Activated T-cell treated with anti-CD3 and anti-CD28 coated beads for 24 hours (primary cell): Measurements from ENCODE around the gene AJUBA.
"Not testable (repeated sequence)": the region's sequence is repeated elsewhere in the genome, so short reads cannot be mapped to it uniquely, and the experiment has no call there.

Experiments used
- DNase-seq: peaks from one replicate; pipeline ENCODE4 v3.0.0-alpha.2; 2020; ENCODE audit warnings: low read depth

Gene AJUBA

DNA sequence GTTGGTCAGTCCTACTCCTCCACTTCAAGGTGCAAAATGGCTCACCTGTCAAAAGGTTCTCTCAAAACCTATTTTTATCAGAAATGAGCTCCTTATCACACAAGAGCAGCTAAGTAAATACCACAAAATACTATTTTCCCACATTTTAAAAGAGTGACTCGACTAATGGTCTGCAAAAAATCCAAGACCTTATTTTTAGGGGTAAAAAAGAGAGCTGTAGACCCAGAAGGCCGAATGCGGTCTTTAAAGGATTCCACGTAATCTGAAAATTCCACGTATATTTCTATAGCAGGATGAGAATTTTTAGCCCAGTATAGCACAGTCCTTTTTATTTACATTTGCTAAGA is 23.8 kb upstream of the AJUBA start:
- no peak for DNase-seq

DNA sequence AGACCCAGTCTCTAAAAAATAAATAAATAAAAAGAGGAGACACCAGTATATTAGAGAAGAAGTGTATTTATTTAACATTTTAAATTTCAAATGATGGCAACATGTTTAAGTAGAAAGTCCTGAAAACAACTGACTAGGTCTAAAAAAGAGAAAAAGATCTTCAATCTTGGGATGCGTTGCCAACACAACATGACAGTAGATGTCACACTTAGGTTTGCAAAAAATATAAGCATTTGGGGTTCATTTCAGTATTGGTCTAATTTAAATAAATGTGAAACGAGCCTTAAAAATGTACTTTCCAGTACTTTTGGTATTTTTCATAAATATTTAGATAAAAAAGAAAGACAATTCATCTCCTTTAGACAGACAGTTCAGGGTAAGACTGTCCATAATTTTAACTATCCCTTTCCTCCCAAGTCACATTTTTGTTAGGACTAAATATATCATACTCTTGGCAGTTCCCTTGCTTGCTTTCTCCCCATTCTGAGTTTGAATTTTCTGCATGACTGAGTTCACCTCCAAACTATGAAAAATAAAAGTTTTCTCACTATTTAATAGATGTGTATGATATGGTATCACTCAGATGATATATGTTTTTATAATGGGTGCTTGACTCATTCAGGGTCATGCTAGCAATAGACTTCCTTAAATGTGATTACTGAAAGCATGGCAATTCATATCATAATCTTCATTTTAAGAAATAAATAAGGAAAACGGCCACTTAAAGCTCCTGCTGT is 23.3 kb upstream of the AJUBA start:
- DNase-seq: no peak

DNA sequence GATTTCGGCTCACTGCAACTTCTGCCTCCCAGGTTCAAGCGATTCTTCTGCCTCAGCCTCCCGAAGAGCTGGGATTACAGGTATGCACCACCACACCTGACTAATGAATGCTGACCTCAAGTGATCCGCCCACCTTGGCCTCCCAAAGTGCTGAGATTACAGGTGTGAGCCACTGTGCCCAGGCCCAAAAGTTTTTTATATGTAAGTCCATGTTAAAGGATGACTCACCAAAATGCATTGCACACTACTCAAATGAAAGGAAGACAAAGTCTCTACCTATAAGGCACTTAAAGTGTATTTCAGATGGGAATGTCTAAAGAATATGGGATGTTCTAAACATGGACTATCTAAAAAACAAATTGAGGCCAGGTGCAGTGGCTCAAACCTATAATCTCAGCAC is 21.9 kb upstream of the AJUBA start:
- DNase-seq: not testable (repeated sequence)

DNA sequence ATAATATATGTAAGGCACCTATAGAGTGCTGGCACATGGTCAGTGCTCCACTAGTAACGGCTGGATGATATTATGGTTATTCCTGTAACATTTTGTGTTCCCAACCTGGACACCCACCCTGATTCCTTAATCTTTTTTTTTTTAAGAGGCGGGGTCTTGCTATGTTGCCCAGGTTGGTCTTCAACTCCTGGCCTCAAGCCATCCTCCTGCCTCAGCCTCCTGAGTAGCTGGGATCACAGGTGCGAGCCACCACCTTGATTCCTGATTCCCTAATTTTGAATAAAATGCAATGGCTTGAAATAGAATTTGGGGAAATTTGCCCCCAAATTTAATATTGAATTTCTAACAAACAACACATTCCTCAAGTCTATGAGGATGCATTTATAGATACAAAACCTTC is 20.2 kb upstream of the AJUBA start:
- DNase-seq: no peak

DNA sequence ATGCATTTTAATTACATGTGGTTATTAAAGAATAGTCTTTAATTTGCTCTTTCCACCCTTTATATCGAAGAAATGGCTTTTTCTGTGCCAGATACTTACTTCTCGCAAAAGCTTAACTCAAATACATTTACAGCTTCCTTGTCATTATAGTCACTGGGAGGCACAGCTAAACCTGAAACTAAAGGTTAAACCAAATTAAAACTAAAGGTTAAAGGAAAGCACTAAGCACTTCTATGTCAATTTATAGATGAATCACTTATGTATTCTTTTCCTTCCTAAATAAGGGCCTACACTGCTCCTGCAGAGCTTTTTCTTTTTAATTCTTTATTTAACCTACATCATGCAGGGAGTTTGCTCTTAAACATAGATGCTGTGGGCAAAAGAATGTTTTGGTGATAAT is 18.5 kb upstream of the AJUBA start:
- no peak for DNase-seq

DNA sequence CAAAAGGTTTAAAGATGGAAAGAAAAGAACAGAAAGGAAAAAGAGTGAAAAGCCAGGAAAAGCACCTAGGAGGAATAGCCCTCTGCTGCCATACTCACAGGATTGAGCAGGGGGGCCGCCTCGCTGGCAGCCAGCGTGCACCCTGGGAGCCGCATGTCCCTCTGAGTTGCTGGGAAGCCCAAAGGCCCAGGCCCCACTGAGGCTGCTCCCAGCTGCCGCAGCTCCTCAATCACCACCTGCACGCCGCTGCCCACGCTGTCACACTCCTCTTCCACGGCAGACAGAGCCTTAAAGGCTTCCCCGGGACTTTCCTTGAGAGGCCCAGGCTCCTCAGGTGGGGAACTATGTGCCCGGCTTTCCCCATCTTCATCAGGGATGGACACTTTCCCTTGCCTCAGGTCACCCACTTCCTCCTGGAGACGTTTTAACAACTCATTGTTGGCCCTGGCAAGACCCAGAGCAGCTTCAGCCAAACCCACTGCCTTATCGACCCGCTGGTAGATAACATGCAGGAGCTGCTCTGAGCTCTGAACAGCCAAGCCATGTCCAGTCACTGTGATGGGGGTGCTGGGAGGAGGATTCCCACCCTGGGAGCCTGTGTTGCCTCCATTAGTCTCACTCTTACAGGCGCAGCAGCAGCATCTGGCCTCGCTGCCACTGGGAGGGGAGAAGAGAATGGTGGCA is 16.1 kb upstream of the AJUBA start:
- DNase-seq: no peak

DNA sequence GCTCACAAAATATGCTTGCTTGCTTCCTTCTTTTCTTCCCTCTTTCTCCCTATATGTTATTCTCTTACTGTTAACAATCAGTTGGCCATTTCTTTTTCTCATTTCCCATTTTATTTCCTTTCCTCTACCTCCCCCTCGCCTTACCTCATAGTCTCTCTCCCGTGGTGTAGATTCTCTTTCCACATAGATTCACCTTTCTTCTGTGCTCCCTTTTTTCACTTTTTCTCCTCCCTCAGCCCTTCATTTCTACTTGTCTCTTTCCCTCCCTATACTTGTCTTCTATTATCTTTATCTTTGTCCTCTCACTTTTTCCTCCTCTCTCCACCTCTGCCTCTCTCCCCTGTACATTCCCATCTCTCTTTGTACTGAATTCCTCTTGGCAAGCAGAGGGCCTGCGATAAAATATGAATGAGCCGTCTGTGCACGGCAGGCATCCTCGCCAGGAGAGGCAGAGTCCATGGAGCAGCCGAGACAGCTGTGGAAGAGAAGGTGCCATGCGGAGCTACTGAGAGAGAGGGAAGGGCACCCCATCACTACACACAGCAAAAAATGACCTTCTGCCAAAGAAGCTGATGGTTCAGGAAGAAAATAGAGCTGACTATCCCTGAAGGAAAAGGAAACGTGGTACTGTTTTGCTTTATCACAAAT is 15.4 kb upstream of the AJUBA start:
- DNase-seq: no peak

DNA sequence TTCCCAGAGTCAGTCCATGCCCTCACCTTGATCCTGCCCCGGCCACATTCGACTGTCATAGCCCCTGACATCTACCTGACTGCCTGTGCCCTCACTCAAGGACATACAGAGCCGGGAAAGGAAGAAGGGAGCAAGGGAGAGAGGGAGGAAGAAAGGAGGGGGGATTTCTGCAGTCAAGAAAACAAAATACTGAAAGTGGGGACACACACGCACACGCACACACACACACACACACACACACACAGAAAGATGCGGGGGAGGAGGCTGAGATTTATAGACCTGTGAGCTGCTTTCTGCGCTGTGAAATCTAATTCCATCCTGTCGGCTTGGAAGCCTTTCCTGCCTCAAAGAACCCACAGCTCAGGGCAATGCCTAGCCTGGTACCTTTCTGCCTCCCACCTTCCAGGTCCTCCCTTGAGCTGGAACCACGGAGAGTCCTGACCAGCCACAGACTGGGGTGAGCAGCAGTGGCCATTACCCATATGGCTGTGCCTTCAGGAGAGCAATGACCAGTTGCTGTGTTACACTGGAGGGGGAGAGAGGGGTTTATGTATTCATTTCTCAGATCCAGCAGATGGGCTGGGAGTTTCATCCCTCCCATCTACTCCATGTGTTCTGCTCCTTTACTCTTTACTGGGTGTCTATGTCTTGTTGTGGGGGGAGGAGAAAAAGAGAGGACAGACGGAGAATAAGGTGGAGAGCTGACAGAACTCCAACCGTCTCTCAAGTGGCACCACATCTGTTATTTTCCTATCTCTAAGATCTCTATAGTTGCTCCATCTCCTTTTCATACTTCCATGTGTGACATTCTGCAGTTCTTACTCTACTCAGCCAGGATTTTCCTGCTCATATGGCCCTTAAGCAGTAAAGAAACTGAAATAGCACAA is 14.7 kb upstream of the AJUBA start:
- no peak for DNase-seq

DNA sequence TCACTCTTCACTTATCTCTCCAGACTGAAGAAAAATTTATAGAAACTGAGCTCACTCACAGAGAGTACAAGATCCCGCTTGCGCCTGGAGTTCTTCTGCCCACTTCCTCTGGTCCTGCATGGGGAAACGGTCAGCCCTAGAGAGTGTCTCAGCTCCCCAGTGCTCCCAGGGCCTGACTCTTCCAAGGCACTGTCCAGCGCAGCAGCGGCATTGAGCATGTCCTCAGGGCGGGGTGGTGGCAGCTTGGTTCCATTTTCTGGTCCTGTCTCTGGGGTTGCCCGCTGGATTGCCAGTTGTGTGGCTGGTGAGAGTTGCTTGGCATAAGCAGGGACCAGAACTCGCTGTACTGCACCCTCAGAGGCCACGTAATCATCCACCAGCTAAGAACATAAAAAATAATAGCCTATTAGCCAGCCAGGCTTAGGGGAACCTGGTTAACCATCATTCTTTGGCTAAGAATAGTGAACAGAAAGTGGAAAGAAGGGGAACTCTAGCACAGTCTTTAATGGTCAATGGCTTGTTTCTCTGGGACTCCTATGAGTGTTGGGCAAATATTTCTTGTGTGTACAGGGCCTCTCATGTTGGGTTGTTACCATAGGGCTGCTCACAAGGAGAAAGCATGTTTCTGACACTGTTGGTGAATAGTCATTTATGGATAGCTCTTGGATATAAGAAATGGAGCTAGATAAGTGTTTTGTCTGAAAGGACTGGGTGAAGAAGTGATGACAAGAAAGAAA is 13.7 kb upstream of the AJUBA start:
- DNase-seq: no peak

DNA sequence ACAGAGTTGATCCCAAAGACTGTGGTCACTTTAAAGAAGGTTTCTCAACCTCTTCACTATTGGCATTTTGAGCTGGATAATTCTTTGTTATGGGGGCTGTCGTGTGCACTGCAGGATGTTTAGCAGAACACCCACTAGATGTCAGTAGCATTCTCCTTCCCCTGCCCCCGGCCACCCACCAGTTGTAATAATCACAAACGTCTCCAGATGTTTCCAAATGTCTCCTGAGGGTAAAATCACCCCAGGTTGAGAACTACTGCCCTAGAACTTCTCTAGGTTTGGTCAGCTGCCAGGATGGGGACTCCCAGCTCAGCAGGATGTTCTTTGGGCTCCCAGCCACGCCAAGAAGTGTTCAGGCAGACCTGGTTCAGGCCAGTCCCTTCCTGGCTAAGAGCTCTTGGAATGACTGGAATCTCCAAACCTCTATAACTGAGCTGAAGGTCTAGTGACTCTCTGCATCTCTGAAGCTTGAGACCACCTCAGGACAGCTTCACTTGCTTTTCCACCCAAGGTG is 12.5 kb upstream of the AJUBA start:
- DNase-seq: no peak

DNA sequence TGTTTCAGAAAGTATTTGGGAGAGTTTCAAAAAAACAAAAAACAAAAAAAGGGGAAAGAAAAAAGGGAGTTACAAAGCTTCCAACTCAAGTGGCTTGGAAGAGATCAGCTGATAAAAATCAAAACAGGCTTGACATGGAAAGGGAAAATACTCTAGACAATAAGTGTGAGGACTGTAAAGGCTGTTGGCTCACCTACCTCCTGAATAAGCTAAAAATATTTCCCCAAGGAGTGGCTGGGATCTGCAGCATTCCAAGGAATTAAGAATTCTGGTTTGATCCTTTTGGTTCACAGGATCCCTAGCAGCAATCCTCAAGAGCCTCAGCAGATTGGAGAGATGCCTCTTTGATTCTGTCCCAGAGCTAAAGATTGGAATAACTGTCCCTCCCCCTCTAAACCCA is 11.2 kb upstream of the AJUBA start:
- DNase-seq: no peak

DNA sequence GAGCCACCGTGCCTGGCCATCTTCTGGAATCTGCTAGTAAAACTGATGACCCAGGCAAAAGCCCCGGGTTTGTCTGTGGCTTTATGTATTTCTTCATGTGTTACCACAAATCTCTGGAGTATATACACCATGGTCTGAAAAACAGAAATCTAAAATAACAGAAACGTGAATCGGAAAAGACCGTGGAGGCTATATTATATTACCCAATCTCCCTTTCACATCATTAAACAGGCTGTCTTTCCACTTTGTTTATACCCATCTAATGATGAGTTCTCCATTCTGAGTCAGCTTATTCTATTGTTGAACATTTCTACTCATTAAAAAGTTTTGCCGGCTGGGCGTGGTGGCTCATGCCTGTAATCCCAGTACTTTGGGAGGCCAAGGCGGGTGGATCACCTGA is 9.5 kb upstream of the AJUBA start:
- DNase-seq: no peak

DNA sequence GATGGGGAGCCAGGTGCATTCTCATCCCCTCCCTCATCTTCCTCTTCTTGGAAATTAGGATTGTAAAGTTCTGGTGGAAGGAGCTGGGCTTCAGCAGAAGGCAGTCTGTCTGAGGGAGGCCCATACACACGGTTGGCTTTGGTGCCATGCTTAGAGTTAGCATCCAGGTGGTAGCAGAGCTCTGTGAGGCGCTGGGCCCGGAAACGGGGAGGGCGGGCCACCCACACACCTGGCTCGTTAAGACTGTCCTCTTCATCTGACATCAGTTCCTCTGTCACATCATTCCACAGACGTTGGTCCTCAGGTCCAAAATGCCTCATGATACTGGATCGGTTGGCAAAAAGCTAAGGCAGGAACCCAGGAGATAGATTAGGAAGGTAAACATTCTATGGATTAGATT is 4.9 kb upstream of the AJUBA start:
- no peak for DNase-seq

DNA sequence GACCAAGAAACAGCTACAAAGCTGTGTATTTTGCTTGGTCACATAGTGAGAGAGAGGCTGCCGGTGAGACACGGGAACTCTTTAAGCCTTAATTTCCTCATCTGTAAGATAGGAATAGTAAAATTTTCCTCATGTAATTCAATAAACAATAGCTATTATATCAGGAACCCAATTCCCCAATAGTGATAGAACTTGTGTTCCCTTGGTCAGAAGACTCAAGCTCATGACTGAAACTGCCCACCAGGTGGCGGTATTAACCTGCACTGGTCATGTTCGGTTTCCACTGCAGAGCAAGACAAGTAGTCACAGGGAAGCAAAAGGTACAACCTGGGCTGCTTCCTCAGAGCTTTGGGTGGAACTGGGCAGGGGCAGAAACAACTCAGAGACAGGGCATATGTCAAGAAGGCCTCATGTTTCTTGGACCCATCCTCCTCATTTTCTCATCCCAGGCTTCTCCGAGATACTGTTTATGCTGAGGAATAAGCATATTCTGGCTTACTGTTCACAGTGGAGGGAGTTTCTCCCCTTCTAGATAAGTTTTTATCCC is 4.2 kb upstream of the AJUBA start:
- peak; percentile 84 for DNase-seq

DNA sequence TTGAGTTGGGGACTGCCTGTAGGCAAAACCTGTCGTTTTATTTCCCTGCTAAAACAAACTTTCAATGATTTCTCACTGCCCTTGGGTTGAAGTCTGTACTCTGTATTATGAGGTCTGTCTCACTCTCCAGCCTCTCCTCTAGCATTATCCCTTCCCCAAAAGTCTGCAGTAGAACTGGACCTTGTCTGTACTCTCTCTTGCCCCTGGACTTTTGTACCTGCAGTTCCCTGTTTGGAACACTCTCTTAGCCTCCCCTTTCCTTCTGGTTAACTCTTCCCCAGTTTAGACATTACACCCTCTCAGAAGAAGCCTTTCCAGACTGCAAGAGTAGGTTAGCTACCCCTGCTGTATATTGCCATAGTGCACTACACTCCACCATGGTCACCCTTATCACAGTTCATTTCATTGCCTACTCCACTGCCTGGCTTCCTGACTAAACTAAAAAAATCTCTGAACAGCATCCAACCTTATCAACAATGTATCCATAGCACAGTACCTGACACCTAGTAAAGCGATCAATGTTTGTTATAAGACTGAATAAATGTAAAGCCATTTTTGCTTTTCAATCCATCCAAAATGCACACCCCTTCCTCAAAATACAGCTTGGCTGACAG is 3.6 kb upstream of the AJUBA start:
- no peak for DNase-seq

DNA sequence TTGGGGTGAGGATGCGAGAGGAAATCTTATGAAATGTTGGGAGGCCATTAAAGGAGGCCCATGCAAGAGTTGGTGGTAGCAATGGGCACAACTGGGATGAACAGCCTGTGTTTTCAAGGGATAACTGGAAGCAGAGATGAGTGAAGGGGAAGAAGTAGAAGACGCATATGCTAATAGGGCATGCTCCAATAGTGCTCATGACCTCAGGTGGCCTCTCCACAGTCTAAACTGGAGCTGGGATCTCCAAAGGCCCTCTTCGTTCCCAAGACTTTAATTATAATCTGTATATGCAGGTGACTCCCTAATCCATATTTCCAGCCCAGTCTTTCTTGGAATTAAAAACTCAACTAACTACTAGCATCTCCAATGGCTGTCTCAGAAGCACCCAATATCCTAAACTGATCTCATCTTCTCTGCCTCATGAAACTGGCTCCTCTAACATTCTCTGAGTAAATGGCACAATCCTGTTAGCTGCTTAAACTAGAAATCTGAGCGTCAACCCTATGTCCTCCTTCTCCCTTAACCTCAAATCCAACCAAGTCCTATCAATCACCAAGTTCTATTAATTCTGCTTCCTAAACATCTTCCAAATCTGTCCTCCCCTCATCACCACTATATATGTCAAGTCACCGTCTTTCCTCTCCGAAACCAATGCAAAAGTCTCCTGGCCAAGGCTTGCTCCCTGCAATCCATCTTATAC is 2.8 kb upstream of the AJUBA start:
- DNase-seq: no peak

DNA sequence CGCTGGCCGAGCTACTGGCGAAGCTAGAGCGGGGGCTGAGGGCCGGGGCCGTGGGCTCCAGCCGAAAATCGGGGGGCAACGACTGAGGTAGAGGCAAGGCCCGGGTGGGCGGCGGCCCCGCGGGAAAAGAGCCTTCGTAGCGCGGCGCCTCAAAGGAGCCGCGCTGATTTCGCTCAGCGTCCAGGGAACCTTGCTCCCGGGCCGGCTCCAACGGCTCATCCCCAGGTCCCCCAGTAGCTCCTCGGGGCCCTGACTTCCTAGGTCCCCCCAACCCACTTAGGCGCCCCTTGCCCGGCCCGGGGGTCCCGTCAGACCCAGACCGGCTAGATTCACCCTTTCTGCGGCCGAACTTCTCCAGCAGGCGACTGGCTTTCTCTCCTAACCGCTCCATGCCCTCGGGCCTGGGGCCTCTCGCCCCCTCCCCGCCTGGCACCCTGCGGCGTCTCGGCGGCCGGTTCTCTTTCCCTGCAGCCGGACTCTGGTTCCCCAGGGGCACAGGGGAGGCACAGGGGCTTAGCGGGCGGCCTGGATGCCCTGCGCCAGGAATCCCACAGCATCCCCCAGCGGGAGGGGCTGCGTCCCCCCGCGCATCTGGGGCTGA is 375 bp downstream of the AJUBA start:
- no peak for DNase-seq

DNA sequence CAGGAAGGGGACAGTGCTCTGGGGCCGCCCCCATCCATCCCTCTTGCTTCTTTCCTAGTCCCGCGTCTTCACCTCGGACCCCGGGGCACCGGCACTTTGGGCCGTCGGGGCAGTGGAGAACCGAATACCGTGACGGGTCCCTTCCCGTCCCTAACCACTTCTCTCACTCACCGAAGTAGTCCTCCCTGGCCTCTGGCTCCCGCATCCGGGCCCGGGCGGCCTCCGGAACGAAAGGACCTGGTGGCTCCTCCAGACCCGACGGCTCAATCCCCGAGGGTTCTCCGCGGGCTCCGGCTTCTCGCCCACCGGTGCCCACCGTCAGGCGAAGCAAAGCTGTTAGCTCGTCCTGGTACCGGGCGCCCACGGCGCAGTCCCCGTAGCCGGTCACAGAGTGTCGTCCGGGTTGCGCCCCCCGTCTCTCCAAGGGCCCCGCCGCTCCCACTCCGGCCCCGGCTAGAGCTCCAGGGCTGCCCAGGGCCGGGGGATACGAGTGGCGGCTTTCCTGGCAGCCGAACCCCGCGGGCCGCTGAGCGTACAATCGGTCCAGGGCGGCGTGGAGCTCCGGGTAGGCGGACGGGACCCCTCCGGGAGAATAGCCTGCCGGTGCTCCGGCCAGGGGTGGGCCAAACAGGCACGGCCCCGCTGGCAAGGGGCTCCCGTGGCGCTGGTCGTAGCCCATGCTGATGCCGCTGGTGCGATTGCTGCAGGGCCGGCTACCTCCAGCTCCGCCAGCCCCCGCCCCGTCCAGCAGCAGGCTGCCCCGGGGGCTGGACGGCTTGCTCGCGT is 1.1 kb downstream of the AJUBA start:
- DNase-seq: no peak

DNA sequence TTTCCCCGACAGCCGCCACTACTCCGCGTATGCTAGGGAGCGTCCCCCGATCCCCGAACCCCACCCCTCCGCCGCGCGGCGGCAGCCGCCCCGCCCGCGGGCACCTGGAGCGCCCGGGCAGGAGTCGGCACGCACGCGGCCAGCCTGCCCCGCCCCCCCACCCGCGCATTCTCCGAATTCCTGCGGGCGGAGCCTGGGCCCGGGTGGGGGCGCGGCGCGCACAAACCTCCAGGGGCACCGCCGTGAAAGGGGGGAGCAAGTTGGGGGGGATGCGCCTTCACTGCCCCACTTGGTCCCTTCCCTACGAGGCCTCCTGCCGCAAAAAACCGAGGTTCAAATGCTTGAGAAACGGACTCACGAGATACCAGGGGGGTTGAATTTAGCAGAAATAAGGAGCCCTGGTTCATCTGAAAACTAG is 1.7 kb downstream of the AJUBA start:
- peak; percentile 20 for DNase-seq
